Hepatic stellate cell (primary cell): ENCODE data around the gene SNX6.
"Not testable (repeated sequence)": the region's sequence is repeated elsewhere in the genome, so short reads cannot be mapped to it uniquely, and the experiment has no call there.

Experiments used
- DNase-seq: peaks from one replicate; pipeline ENCODE4 v3.0.0; 2011; ENCODE audit warnings: low spot score

The SNX6 gene

DNA sequence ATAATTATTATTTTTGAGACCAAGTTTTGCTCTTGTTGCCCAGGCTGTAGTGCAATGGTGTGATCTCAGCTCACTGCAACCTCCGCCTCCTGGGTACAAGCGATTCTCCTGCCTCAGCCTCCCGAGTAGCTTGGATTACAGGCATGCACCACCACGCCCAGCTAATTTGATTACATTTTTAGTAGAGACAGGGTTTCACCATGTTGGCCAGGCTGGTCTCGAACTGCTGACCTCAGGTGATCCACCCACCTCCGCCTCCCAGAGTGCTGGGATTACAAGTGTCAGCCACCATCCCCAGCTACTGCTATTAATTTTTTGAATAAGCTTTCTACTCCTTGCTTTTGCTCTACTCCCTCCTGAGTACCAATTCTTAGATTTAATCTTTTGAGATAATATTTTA is 108.9 kb downstream of the SNX6 start:
- DNase-seq, result not testable (repeated sequence)

DNA sequence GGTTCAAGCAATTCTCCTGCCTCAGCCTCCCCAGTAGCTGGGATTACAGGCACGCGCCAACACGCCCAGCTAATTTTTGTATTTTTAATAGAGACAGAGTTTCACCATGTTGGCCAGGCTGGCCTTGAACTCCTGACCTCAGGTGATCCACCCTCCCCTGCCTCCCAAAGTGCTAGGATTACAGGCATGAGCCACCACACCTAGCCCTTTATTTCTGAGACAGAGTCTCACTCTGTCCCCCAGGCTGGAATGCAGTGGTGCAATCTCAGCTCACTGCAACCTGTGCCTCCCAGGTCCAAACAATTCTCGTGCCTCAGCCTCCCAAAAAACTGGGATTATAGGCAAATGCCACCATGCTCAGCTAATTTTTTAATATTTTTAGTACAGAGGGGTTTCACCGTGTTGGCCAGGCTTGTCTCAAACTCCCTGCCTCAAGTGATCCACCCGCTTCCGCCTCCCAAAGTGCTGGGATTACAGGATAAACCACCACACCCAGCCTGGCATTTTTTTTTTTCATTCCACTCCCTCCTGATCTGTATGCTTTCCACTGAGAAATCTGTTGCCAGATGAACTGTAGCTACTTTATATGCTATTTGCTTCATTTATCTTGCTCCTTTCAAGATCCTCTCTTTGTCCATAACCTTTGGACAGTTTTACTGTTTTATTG is 109.5 kb downstream of the SNX6 start:
- not testable (repeated sequence) for DNase-seq
